GM06990 (cell line): ENCODE data around the gene CCDC171.

ENCODE experiments used
- DNase-seq: peaks from one replicate; pipeline ENCODE4 v3.0.0-alpha.2; 2011; ENCODE audit not compliant: insufficient read length; ENCODE audit errors: extremely low read depth
- H3K27me3 ChIP-seq: replicated peaks from 2 replicates; pipeline ENCODE4 v1.6.0; 2011; ENCODE audit warnings: low read length; ENCODE audit not compliant: control insufficient read depth, insufficient read depth
- H3K36me3 ChIP-seq: 2 replicates; pipeline ENCODE4 v1.5.1; 2011; ENCODE audit warnings: low read length; ENCODE audit not compliant: control insufficient read depth, insufficient read depth
- H3K4me3 ChIP-seq: replicated peaks from 2 replicates; pipeline ENCODE4 v1.5.1; 2011; ENCODE audit warnings: low read depth, mild to moderate bottlenecking, control low read depth, low read length
- CTCF ChIP-seq: IDR thresholded peaks from 2 replicates; pipeline ENCODE4 v1.5.1; 2011; ENCODE audit warnings: low read length, control low read depth, mild to moderate bottlenecking, inconsistent platforms; ENCODE audit not compliant: insufficient read depth, poor library complexity, severe bottlenecking

CCDC171 gene

GRCh38 chr9:15959663-15960062, 406.8 kb downstream of the CCDC171 start:
- no peak for TF ChIP-seq CTCF
- Histone ChIP-seq H3K27me3 (no peaks in the 10 kb centered on the region), H3K36me3 (no peaks in the 10 kb centered on the region), H3K4me3 (no peak overlapping the region)
- no peak for DNase-seq

GRCh38 chr9:15961217-15961616, 408.4 kb downstream of the CCDC171 start:
- TF ChIP-seq CTCF: no peak
- Histone ChIP-seq H3K4me3 (no peak overlapping the region), H3K36me3 (no peaks in the 10 kb centered on the region), H3K27me3 (no peaks in the 10 kb centered on the region)
- DNase-seq: no peak

- no peak for TF ChIP-seq CTCF
- Histone ChIP-seq H3K4me3 (no peak overlapping the region), H3K27me3 (no peaks in the 10 kb centered on the region), H3K36me3 (no peaks in the 10 kb centered on the region)
- DNase-seq: no peak
Measured at GRCh38 chr9:15965246-15965745, 412.5 kb downstream of the CCDC171 start.

GRCh38 chr9:15966471-15966870, 413.6 kb downstream of the CCDC171 start:
- Histone ChIP-seq H3K36me3 (no peaks in the 10 kb centered on the region), H3K4me3 (no peak overlapping the region), H3K27me3 (no peaks in the 10 kb centered on the region)
- no peak for TF ChIP-seq CTCF
- no peak for DNase-seq

GRCh38 chr9:15967068-15967467, 414.2 kb downstream of the CCDC171 start:
- H3K36me3 ChIP-seq: no peaks in the 10 kb centered on the region
- H3K27me3 ChIP-seq: no peaks in the 10 kb centered on the region
- DNase-seq: no peak
- H3K4me3 ChIP-seq: no peak overlapping the region
- no peak for TF ChIP-seq CTCF

GRCh38 chr9:15972760-15973159, 419.9 kb downstream of the CCDC171 start:
- TF ChIP-seq CTCF: no peak
- Histone ChIP-seq H3K27me3 (no peaks in the 10 kb centered on the region), H3K36me3 (no peaks in the 10 kb centered on the region), H3K4me3 (no peak overlapping the region)
- no peak for DNase-seq
